Muscle layer of duodenum (tissue), 2 donors: ENCODE measurements around the gene PLXDC2.

Source experiments
- H3K27ac ChIP-seq: one replicate; pipeline ENCODE4 v1.7.0; 2013; ENCODE audit warnings: mild to moderate bottlenecking, low read length
- H3K27me3 ChIP-seq: one replicate; pipeline ENCODE4 v1.7.0; 2013; ENCODE audit warnings: low read depth, mild to moderate bottlenecking, control low read depth, low read length
- H3K36me3 ChIP-seq, 2 donors: one replicate each; pipeline ENCODE4 v1.7.0; 2013; ENCODE audit warnings: low read length in 2 of 2, control low read depth in 1 of 2, mild to moderate bottlenecking in 1 of 2; ENCODE audit not compliant: insufficient read depth in 2 of 2, control insufficient read depth in 1 of 2
- H3K4me1 ChIP-seq, 2 donors: one replicate each; pipeline ENCODE4 v1.7.0; 2013; ENCODE audit warnings: low read length in 2 of 2, mild to moderate bottlenecking in 2 of 2, control low read depth in 1 of 2, moderate library complexity in 1 of 2; ENCODE audit not compliant: insufficient read depth in 2 of 2, control insufficient read depth in 1 of 2
- H3K4me3 ChIP-seq, 2 donors: one replicate each; pipeline ENCODE4 v1.7.0; 2013; ENCODE audit warnings: low read length in 2 of 2, low read depth in 1 of 2, mild to moderate bottlenecking in 1 of 2
- H3K9me3 ChIP-seq, 2 donors: one replicate each; pipeline ENCODE4 v1.7.0; 2013; ENCODE audit warnings: low read length in 2 of 2, control low read depth in 1 of 2, mild to moderate bottlenecking in 1 of 2; ENCODE audit not compliant: control insufficient read depth in 1 of 2
- donor health status: healthy.

PLXDC2 gene

DNA sequence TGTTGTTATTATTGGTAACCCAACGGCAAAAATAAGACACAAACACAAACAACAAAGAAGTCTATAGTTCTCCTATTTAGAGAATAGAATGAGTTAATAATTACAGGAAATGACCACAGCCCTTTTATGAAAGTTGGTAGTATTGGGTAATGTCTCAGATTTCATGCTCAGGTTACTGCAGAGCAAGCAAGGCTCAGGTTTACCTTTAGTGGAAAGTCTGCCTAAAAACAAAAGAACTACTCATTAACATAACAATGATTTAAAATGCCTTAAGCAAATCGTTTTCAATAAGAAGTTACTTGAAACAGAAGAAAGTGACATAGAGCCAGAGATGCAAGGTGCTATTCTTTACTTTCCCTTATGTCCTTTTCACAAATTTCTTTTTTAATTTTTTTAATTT lies 441.2 kb downstream of the PLXDC2 start:
- peaks cover 0 to 3% of the 10 kb centered on the region in 2 donors for H3K36me3 ChIP-seq
- H3K27ac ChIP-seq = no peak overlapping the region
- H3K9me3 ChIP-seq = no peaks in the 10 kb centered on the region
- no peak overlapping the region for H3K4me3 ChIP-seq
- H3K4me1 ChIP-seq = peaks cover 0 to 10% of the 10 kb centered on the region in 2 donors
- H3K27me3 ChIP-seq = no peaks in the 10 kb centered on the region

GRCh38 chr10:20265146-20265545 lies 448.9 kb downstream of the PLXDC2 start:
- no peaks in the 10 kb centered on the region for H3K27me3 ChIP-seq
- no peaks in the 10 kb centered on the region for H3K9me3 ChIP-seq
- H3K27ac ChIP-seq = no peak overlapping the region
- no peaks in the 10 kb centered on the region for H3K36me3 ChIP-seq
- no peaks in the 10 kb centered on the region for H3K4me1 ChIP-seq
- H3K4me3 ChIP-seq = no peak overlapping the region

DNA sequence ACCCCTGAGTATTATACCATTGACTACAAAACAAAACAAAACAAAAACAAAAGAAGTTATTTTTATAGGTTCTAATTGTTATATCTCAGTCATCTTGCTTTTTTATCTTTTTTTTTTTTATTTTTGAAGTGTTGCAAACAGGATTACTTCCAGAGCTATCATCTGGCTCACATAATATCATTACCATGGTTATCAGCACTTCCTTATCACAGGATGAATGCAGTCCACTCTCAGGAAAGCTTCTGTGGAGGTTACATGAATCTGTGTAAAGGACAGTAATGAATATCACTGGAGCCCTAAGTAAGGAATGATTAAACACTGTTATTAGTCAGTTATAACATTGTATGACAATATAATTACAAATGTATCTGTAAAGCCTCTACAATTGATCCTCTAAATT lies 451.5 kb downstream of the PLXDC2 start:
- no peak overlapping the region for H3K27ac ChIP-seq

GRCh38 chr10:20271490-20271889 lies 455.3 kb downstream of the PLXDC2 start:
- Histone ChIP-seq H3K4me3 (no peak overlapping the region), H3K36me3 (no peaks in the 10 kb centered on the region), H3K27ac (no peak overlapping the region), H3K27me3 (no peaks in the 10 kb centered on the region), H3K4me1 (no peaks in the 10 kb centered on the region), H3K9me3 (no peaks in the 10 kb centered on the region)

More for the DNA sequence above, 451.5 kb downstream of the PLXDC2 start:
- no peaks in the 10 kb centered on the region for H3K4me1 ChIP-seq
- H3K4me3 ChIP-seq = no peak overlapping the region
- H3K36me3 ChIP-seq = no peaks in the 10 kb centered on the region
- no peaks in the 10 kb centered on the region for H3K9me3 ChIP-seq
- no peaks in the 10 kb centered on the region for H3K27me3 ChIP-seq

DNA sequence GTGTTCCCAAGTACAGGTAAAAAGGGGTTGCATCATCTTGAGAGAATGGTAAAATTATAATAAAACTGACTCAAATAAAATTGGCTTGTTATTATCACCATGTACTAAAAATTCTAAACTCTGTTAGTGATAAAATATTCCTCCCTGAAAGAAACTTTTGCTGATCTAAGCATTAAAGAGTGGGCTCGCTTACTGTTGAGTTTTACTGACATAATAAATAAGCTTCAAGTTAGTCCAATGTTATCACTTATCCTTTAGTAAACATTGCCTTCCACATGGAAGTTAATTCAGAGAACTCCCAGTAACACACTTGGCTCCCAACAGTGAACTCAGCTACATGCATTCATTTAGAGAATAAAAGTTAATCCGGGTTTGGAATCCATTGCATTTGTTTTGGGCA lies 456.4 kb downstream of the PLXDC2 start:
- no peaks in the 10 kb centered on the region for H3K36me3 ChIP-seq
- no peaks in the 10 kb centered on the region for H3K9me3 ChIP-seq
- H3K4me1 ChIP-seq = no peaks in the 10 kb centered on the region
- H3K27me3 ChIP-seq = no peaks in the 10 kb centered on the region
- no peak overlapping the region for H3K27ac ChIP-seq
- no peak overlapping the region for H3K4me3 ChIP-seq

DNA sequence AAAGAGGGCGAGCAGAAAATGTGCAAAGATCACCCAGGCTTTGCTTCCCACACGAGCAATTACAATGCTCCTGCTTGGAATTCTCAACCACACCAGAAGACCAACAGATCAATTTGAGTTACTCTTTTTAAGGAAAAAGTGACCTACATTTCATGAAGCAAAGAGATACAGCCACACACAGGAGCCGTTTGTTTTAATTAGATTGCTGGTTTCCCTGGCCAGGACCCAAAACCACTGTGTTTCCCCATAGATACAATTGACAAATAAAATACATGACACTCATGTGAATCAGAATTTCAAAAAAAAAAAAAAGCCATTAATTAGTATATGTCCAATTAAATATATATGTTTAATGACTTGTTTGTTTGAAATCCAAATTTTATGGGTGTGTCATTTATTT lies 458.3 kb downstream of the PLXDC2 start:
- H3K4me1 ChIP-seq = no peaks in the 10 kb centered on the region
- no peak overlapping the region for H3K27ac ChIP-seq
- H3K9me3 ChIP-seq = no peaks in the 10 kb centered on the region
- no peak overlapping the region for H3K4me3 ChIP-seq
- H3K27me3 ChIP-seq = no peaks in the 10 kb centered on the region
- peaks cover under 1 to 1% of the 10 kb centered on the region in 2 donors for H3K36me3 ChIP-seq

GRCh38 chr10:20276127-20276979 lies 460.1 kb downstream of the PLXDC2 start:
- Histone ChIP-seq H3K36me3 (peaks cover 9 to 10% of the 10 kb centered on the region in 2 donors), H3K27ac (no peak overlapping the region), H3K9me3 (no peaks in the 10 kb centered on the region), H3K27me3 (no peaks in the 10 kb centered on the region), H3K4me3 (no peak overlapping the region), H3K4me1 (no peaks in the 10 kb centered on the region)

DNA sequence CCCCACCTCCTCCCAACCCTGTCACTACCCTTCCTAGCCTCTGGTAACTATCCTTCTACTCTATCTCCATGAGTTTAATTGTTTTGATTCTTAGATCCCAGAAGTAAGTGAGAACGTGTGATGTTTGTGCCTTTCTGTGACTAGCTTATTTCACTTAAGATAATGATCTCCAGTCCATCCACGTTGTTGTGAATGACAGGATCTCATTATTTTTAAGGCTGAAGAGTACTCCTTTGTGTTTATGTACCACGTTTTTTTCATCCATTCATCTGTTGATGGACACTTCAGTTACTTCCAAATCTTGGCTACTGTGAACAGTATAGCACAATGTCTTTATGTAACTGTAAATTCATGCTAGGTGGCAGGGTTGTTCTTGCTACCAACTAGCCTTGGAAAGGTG lies 461.6 kb downstream of the PLXDC2 start:
- Histone ChIP-seq H3K36me3 (peaks cover 9 to 13% of the 10 kb centered on the region in 2 donors), H3K9me3 (no peaks in the 10 kb centered on the region), H3K4me3 (no peak overlapping the region), H3K4me1 (no peaks in the 10 kb centered on the region), H3K27me3 (no peaks in the 10 kb centered on the region), H3K27ac (no peak overlapping the region)

DNA sequence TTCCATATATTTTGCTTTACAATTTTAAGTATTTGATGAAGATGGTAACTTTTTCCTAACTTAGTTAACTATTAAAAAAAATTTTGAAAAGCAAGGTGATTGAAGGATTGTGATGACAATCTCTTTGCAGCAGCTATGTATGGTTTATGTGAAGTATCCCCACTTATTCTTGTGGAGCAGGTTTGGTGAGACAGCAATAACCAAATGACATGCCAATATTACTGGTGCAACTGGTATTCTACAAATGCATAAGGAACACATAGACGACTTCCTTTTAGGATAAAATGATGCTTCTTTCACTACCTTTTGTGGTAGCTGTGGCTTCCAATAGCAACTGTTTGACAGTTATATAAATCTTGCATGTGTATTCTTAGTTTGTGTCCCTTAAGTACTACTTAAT lies 465.3 kb downstream of the PLXDC2 start:
- H3K36me3 ChIP-seq = peaks cover 9 to 13% of the 10 kb centered on the region in 2 donors
- no peaks in the 10 kb centered on the region for H3K4me1 ChIP-seq

DNA sequence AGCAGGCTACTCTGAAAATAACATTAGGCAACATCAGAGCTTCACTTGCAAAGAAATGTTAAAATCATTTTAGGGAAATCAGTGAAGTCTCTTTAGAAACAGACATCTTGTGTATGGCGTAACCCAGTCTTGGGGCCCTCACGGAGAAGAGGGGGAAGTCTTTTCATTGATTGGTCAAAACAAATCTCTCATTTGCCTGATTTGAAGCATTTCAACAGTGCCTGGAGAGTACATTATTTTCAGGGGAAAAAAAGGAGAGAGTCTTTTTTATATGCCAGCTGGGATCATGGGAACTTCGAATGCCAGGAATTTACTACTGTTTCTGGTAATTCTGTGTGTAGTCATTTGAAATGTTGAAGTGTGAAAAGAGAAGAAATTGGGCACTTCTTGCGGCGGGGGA lies 471.4 kb downstream of the PLXDC2 start:
- Histone ChIP-seq H3K9me3 (no peaks in the 10 kb centered on the region), H3K4me1 (peaks cover 0 to 19% of the 10 kb centered on the region in 2 donors), H3K27ac (no peak overlapping the region)

More for the DNA sequence above, 465.3 kb downstream of the PLXDC2 start:
- no peaks in the 10 kb centered on the region for H3K9me3 ChIP-seq
- H3K27ac ChIP-seq = no peak overlapping the region
- H3K4me3 ChIP-seq = no peak overlapping the region
- H3K27me3 ChIP-seq = no peaks in the 10 kb centered on the region

DNA sequence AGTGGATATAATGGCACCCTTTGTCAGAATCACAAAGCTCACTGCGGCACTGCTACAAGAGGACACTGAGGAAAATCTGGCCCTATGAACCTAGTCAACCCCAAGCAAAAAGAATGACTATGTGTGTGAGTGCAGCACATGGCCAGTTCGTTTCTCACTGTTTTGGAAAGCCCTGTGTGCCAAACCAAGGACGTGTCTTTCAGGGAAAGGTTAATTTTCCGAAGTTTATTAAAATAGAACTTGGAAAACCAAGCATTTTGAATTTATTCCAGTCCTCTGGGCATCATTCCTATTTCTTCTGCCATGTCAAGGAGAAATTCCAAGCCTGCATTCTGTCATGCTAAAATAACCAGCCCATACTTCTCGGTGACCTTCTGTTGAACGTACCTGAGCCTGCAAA lies 471.8 kb downstream of the PLXDC2 start:
- H3K36me3 ChIP-seq = no peaks in the 10 kb centered on the region
- H3K27me3 ChIP-seq = no peaks in the 10 kb centered on the region
- peaks cover 0 to 19% of the 10 kb centered on the region in 2 donors for H3K4me1 ChIP-seq
- H3K9me3 ChIP-seq = no peaks in the 10 kb centered on the region
- no peak overlapping the region for H3K4me3 ChIP-seq
- H3K27ac ChIP-seq = no peak overlapping the region

More for the DNA sequence above, 471.4 kb downstream of the PLXDC2 start:
- no peaks in the 10 kb centered on the region for H3K36me3 ChIP-seq
- H3K4me3 ChIP-seq = no peak overlapping the region
- H3K27me3 ChIP-seq = no peaks in the 10 kb centered on the region
